HCT116 (cell line): ENCODE data around the gene ZNF469. TPM values are rescaled to one million over a fixed set of nuclear protein-coding genes. Genes with fewer than 3 reads are reported as not detected.

Experiments
- ATAC-seq: fragments of 200-7000 bp; cut with Tn5 transposase; 2 replicates; pipeline ENCODE4 v1.9.1; 2020; ENCODE audit warnings: mild to moderate bottlenecking, moderate library complexity
- BruUV-seq: library from RNA; stranded (reverse); fragments of 400-500 nt; replicated peaks from 2 replicates; lab custom pipeline; 2021; lab: Mats Ljungman, UMichigan
- CTCF ChIA-PET: fragments of 300-600 bp; sonication (Branson Sonifier 250); formaldehyde crosslinking; loops from one replicate; lab custom pipeline; 2021; ENCODE audit warnings: antibody characterized with exemption; lab: Charles Lee
- POLR2A ChIA-PET: fragments of 300-600, 350-600 bp; sonication (Branson Sonifier 250); formaldehyde crosslinking; loops from one replicate; lab custom pipeline; 2021; ENCODE audit warnings: antibody characterized with exemption; lab: Charles Lee
- RAD21 ChIA-PET, 2 experiments: fragments of 300-600 bp; sonication (Branson Sonifier 250); formaldehyde crosslinking; loops; one replicate each; lab custom pipeline; 2023; ENCODE audit warnings: low total read pairs in 2 of 2; ENCODE audit not compliant: uncharacterized antibody in 2 of 2, unreplicated experiment in 2 of 2, low non-redundant PET in 1 of 2; lab: Charles Lee
- DNase-seq: peaks from one replicate; pipeline ENCODE4 v3.0.0-alpha.2; 2010; ENCODE audit warnings: low read depth, low spot score
- H2AFZ ChIP-seq: fragments of 200-600 bp; shearing (Covaris generic), sonication (generic); 2 replicates; pipeline ENCODE4 v1.6.1; 2017; ENCODE audit warnings: low read depth, mixed run types, mixed read lengths, antibody characterized with exemption, low read length; ENCODE audit not compliant: poor library complexity, severe bottlenecking
- H3K27ac ChIP-seq: 2 replicates; pipeline ENCODE4 v1.5.1; 2012; ENCODE audit warnings: low read depth, low read length
- H3K27me3 ChIP-seq: fragments of 200-600 bp; sonication (generic); 2 replicates; pipeline ENCODE4 v1.6.1; 2016; ENCODE audit warnings: mixed run types, low read length, mixed read lengths; ENCODE audit not compliant: insufficient read depth
- H3K36me3 ChIP-seq, 2 experiments: fragments of 200-500 bp in 1 of 2; fragments of 200-600 bp in 1 of 2; sonication (Bioruptor generic) in 1 of 2; sonication (generic) in 1 of 2; 2 replicates each; pipeline versions ENCODE4 v1.5.1 to v1.6.1; 2014 to 2016; ENCODE audit warnings: low read length in 2 of 2, inconsistent platforms in 1 of 2, mixed read lengths in 1 of 2, mixed run types in 1 of 2; ENCODE audit not compliant: insufficient read depth in 2 of 2, control insufficient read depth in 1 of 2
- H3K4me1 ChIP-seq, 2 experiments: fragments of 200-600 bp in 1 of 2; sonication (generic) in 1 of 2; 2 replicates each; pipeline versions ENCODE4 v1.5.1 to v1.6.1; 2012 to 2017; ENCODE audit warnings: low read length in 2 of 2, inconsistent platforms in 1 of 2, mild to moderate bottlenecking in 1 of 2, mixed read lengths in 1 of 2, mixed run types in 1 of 2, moderate library complexity in 1 of 2; ENCODE audit not compliant: insufficient read depth in 2 of 2, control insufficient read depth in 1 of 2
- H3K4me2 ChIP-seq: fragments of 200-600 bp; sonication (generic); 2 replicates; pipeline ENCODE4 v1.6.1; 2017; ENCODE audit warnings: mixed run types, low read length, mixed read lengths
- H3K4me3 ChIP-seq, 2 experiments: fragments of 200-600 bp in 1 of 2; sonication (generic) in 1 of 2; replicated peaks in 1 of 2; 2 replicates each; pipeline ENCODE4 v1.5.1; 2011 to 2016; ENCODE audit warnings: low read length in 2 of 2, control low read depth in 1 of 2, low read depth in 1 of 2, mild to moderate bottlenecking in 1 of 2, mixed read lengths in 1 of 2, mixed run types in 1 of 2
- H3K79me2 ChIP-seq: fragments of 200-600 bp; sonication (generic); 2 replicates; pipeline ENCODE4 v1.6.1; 2017; ENCODE audit warnings: mild to moderate bottlenecking, mixed run types, low read length, moderate library complexity, mixed read lengths; ENCODE audit not compliant: insufficient read depth
- H3K9ac ChIP-seq: fragments of 200-600 bp; sonication (generic); 2 replicates; pipeline ENCODE4 v1.6.1; 2016; ENCODE audit warnings: low read length, mixed read lengths
- H3K9me2 ChIP-seq: fragments of 200-600 bp; sonication (generic), shearing (Covaris generic); 2 replicates; pipeline ENCODE4 v1.6.1; 2017; ENCODE audit warnings: mixed run types, mild to moderate bottlenecking, moderate library complexity; ENCODE audit not compliant: insufficient read depth
- H3K9me3 ChIP-seq, 2 experiments: fragments of 200-500 bp in 1 of 2; fragments of 200-600 bp in 1 of 2; sonication (Bioruptor generic) in 1 of 2; sonication (generic) in 1 of 2; 2 replicates each; pipeline ENCODE4 v1.6.1; 2014 to 2017; ENCODE audit warnings: low read length in 2 of 2, mixed read lengths in 2 of 2, inconsistent platforms in 1 of 2, low read depth in 1 of 2, mild to moderate bottlenecking in 1 of 2, mixed run types in 1 of 2, moderate library complexity in 1 of 2; ENCODE audit not compliant: control insufficient read depth in 1 of 2, insufficient read depth in 1 of 2
- H4K20me1 ChIP-seq: fragments of 200-600 bp; sonication (generic), shearing (Covaris generic); 2 replicates; pipeline ENCODE4 v1.6.1; 2017; ENCODE audit warnings: mixed run types, mild to moderate bottlenecking, moderate library complexity; ENCODE audit not compliant: insufficient read depth
- CBX3 ChIP-seq: IDR thresholded peaks from 2 replicates; pipeline ENCODE4 v1.6.1; 2012; ENCODE audit warnings: low read depth
- CEBPB ChIP-seq: IDR thresholded peaks from 2 replicates; pipeline ENCODE4 v1.6.1; 2012; ENCODE audit warnings: low read depth
- EGR1 ChIP-seq: IDR thresholded peaks from 2 replicates; pipeline ENCODE4 v1.6.1; 2012; ENCODE audit warnings: low read depth
- ELF1 ChIP-seq: IDR thresholded peaks from 2 replicates; pipeline ENCODE4 v1.6.1; 2012; ENCODE audit warnings: low read depth, borderline replicate concordance
- EZH2 ChIP-seq: fragments of 200-600 bp; sonication (generic); IDR thresholded peaks from 2 replicates; pipeline ENCODE4 v1.6.1; 2017; ENCODE audit warnings: antibody characterized with exemption, mixed run types
- EZH2phosphoT487 ChIP-seq: fragments of 200-600 bp; IDR thresholded peaks from 2 replicates; pipeline ENCODE4 v1.6.1; 2018; ENCODE audit warnings: antibody characterized with exemption, borderline replicate concordance
- FOSL1 ChIP-seq: IDR thresholded peaks from 2 replicates; pipeline ENCODE4 v1.6.1; 2012; ENCODE audit warnings: low read depth
- JUND ChIP-seq: IDR thresholded peaks from 2 replicates; pipeline ENCODE4 v1.6.1; 2012
- RAD21 ChIP-seq: IDR thresholded peaks from 2 replicates; pipeline ENCODE4 v1.6.1; 2012; ENCODE audit warnings: low read depth, mild to moderate bottlenecking
- SIN3A ChIP-seq: IDR thresholded peaks from 2 replicates; pipeline ENCODE4 v1.6.1; 2012; ENCODE audit warnings: low read depth
- SP1 ChIP-seq: IDR thresholded peaks from 2 replicates; pipeline ENCODE4 v1.6.1; 2012; ENCODE audit warnings: low read depth
- SRF ChIP-seq: IDR thresholded peaks from 2 replicates; pipeline ENCODE4 v1.6.1; 2012; ENCODE audit warnings: low read depth
- TCF7L2 ChIP-seq: IDR thresholded peaks from 2 replicates; pipeline ENCODE4 v1.7.0; 2011; ENCODE audit warnings: borderline replicate concordance, inconsistent platforms; ENCODE audit not compliant: insufficient read depth, insufficient read length; ENCODE audit errors: extremely low read depth
- YY1 ChIP-seq: IDR thresholded peaks from 2 replicates; pipeline ENCODE4 v1.6.1; 2011; ENCODE audit warnings: low read length, low read depth, moderate library complexity, mild to moderate bottlenecking; ENCODE audit not compliant: insufficient replicate concordance; ENCODE audit errors: extremely low read depth
- ZBTB33 ChIP-seq: IDR thresholded peaks from 2 replicates; pipeline ENCODE4 v1.6.1; 2011; ENCODE audit warnings: mild to moderate bottlenecking, low read length, moderate library complexity; ENCODE audit not compliant: insufficient replicate concordance; ENCODE audit errors: extremely low read depth
- ZFX ChIP-seq: fragments of 450-650 bp; IDR thresholded peaks from 2 replicates; pipeline ENCODE4 v1.6.1; 2017
- ZNF274 ChIP-seq: fragments of 200-500 bp; sonication (Bioruptor generic); IDR thresholded peaks from 2 replicates; pipeline ENCODE4 v1.6.1; 2014; ENCODE audit warnings: mild to moderate bottlenecking, low read depth, low read length, inconsistent platforms
- intact Hi-C: fragments of 100-400 bp; cut with micrococcal nuclease; formaldehyde crosslinking; loops from 2 replicates; pipeline ENCODE4 v1.10.0; 2022
- total RNA-seq: library from RNA; stranded (reverse); gene quantifications from one replicate; pipeline ENCODE4 v1.2.1, GENCODE V29; 2021; ENCODE audit not compliant: unreplicated experiment
- TF ChIP-seq, protein P1 (sequence below): IDR thresholded peaks from 2 replicates; pipeline ENCODE4 v1.6.1; 2012; ENCODE audit warnings: low read depth
- TF ChIP-seq, protein P2 (sequence below), 3 experiments: fragments of 200-600 bp in 1 of 3; sonication (generic) in 1 of 3; IDR thresholded peaks in 2 of 3; conservative IDR thresholded peaks in 1 of 3; 2 replicates each; pipeline ENCODE4 v1.5.1; 2012 to 2017; ENCODE audit warnings: low read depth in 2 of 3, low read length in 2 of 3, antibody characterized with exemption in 1 of 3, borderline replicate concordance in 1 of 3, control low read depth in 1 of 3, mild to moderate bottlenecking in 1 of 3, mixed read lengths in 1 of 3, mixed run types in 1 of 3, moderate library complexity in 1 of 3; ENCODE audit not compliant: insufficient read depth in 1 of 3

Gene ZNF469
- total RNA-seq, 1 experiment from 2014 or later = 5.9 TPM

DNA sequence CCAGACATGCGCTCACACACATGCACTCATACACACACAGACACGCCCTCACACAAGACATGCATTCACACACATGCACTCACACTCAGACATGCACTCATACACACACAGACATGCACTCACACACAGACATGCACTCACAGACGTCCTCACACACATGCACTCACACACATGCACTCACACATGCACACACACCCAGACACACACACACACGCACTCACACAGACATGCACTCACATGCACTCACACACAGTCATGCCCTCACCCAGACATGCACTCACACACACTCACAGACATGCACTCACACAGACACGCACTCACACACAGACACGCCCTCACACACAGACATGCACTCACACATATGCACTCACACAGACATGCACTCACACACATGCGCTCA lies 2.1 kb upstream of the ZNF469 start:
- intact Hi-C loops = no loop called here
- Histone ChIP-seq H3K79me2 (peaks cover 21% of the 10 kb centered on the region), H3K4me1 (peaks cover 18 to 28% of the 10 kb centered on the region in 2 experiments), H3K36me3 (peaks cover 0 to 3% of the 10 kb centered on the region in 2 experiments; a peak in 1 of 4 replicates), H3K9ac (no peak overlapping the region), H3K9me2 (no peaks in the 10 kb centered on the region), H3K27me3 (no peaks in the 10 kb centered on the region), H3K4me3 (no peak overlapping the region), H3K4me2 (no peak overlapping the region), H3K9me3 (peaks cover 0 to 9% of the 10 kb centered on the region in 2 experiments; a peak in 1 of 4 replicates), H2AFZ (no peak overlapping the region), H3K27ac (no peak overlapping the region), H4K20me1 (no peaks in the 10 kb centered on the region)
- RAD21 ChIA-PET = no interaction called here
- ATAC-seq (no peak), DNase-seq (no peak)
- CTCF ChIA-PET = no interaction called here
- POLR2A ChIA-PET = no interaction called here
- TF ChIP-seq EZH2phosphoT487 (no peak), ZBTB33 (no peak), SP1 (no peak), SIN3A (no peak), JUND (no peak), ZNF274 (no peak), CBX3 (no peak), SRF (no peak), EZH2 (no peak), EGR1 (no peak), ELF1 (no peak), FOSL1 (no peak), YY1 (no peak), ZFX (no peak), RAD21 (no peak), CEBPB (no peak), TCF7L2 (no peak)
- TF ChIP-seq, protein P1, sequence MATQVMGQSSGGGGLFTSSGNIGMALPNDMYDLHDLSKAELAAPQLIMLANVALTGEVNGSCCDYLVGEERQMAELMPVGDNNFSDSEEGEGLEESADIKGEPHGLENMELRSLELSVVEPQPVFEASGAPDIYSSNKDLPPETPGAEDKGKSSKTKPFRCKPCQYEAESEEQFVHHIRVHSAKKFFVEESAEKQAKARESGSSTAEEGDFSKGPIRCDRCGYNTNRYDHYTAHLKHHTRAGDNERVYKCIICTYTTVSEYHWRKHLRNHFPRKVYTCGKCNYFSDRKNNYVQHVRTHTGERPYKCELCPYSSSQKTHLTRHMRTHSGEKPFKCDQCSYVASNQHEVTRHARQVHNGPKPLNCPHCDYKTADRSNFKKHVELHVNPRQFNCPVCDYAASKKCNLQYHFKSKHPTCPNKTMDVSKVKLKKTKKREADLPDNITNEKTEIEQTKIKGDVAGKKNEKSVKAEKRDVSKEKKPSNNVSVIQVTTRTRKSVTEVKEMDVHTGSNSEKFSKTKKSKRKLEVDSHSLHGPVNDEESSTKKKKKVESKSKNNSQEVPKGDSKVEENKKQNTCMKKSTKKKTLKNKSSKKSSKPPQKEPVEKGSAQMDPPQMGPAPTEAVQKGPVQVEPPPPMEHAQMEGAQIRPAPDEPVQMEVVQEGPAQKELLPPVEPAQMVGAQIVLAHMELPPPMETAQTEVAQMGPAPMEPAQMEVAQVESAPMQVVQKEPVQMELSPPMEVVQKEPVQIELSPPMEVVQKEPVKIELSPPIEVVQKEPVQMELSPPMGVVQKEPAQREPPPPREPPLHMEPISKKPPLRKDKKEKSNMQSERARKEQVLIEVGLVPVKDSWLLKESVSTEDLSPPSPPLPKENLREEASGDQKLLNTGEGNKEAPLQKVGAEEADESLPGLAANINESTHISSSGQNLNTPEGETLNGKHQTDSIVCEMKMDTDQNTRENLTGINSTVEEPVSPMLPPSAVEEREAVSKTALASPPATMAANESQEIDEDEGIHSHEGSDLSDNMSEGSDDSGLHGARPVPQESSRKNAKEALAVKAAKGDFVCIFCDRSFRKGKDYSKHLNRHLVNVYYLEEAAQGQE = no peak
- TF ChIP-seq, protein P2, sequence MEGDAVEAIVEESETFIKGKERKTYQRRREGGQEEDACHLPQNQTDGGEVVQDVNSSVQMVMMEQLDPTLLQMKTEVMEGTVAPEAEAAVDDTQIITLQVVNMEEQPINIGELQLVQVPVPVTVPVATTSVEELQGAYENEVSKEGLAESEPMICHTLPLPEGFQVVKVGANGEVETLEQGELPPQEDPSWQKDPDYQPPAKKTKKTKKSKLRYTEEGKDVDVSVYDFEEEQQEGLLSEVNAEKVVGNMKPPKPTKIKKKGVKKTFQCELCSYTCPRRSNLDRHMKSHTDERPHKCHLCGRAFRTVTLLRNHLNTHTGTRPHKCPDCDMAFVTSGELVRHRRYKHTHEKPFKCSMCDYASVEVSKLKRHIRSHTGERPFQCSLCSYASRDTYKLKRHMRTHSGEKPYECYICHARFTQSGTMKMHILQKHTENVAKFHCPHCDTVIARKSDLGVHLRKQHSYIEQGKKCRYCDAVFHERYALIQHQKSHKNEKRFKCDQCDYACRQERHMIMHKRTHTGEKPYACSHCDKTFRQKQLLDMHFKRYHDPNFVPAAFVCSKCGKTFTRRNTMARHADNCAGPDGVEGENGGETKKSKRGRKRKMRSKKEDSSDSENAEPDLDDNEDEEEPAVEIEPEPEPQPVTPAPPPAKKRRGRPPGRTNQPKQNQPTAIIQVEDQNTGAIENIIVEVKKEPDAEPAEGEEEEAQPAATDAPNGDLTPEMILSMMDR (IDR thresholded peaks at IDR 0.05 in 2 of 3, conservative IDR thresholded peaks at IDR 0.05 in 1 of 3; ENCODE audit: borderline replicate concordance in 1 of 3, insufficient read depth in 1 of 3, low read depth in 2 of 3, low read length in 2 of 3) = no peak
- no TSS peak for BruUV-seq
